ENCODE measurements around the gene B3GALT4.
"Not testable (repeated sequence)": the region's sequence is repeated elsewhere in the genome, so short reads cannot be mapped to it uniquely, and the experiment has no call there.

B3GALT4 gene

GRCh38 chr6:33276864-33277662, at the start of gene B3GALT4:
Gene B3GALT4, plus strand, starts transcription at chr6:33277123. Its CDS starts 297 bp downstream, at chr6:33277420.
- DNase-seq: no peak

- DNase-seq: no peak
Observed at GRCh38 chr6:33235221-33235634, 41.7 kb upstream of the B3GALT4 start.

- DNase-seq: no peak
Observed at GRCh38 chr6:33236328-33236727, 40.6 kb upstream of the B3GALT4 start.

- DNase-seq: no peak
Observed at GRCh38 chr6:33236852-33237251, 40.1 kb upstream of the B3GALT4 start.

- no peak for DNase-seq
Observed at GRCh38 chr6:33237741-33238140, 39.2 kb upstream of the B3GALT4 start.

GRCh38 chr6:33241968-33242367, 35.0 kb upstream of the B3GALT4 start:
- DNase-seq: no peak

GRCh38 chr6:33243476-33243875, 33.4 kb upstream of the B3GALT4 start:
- DNase-seq: no peak

- DNase-seq: peak; percentile 16
Observed at GRCh38 chr6:33247977-33248642, 28.8 kb upstream of the B3GALT4 start.

GRCh38 chr6:33248643-33248931, 28.3 kb upstream of the B3GALT4 start:
- DNase-seq: no peak

GRCh38 chr6:33248932-33249731, 27.8 kb upstream of the B3GALT4 start:
- DNase-seq: peak; percentile 70

GRCh38 chr6:33249732-33250630, 26.9 kb upstream of the B3GALT4 start:
- DNase-seq: no peak

- no peak for DNase-seq
Observed at GRCh38 chr6:33250731-33251130, 26.2 kb upstream of the B3GALT4 start.

- DNase-seq: no peak
Observed at GRCh38 chr6:33251395-33252012, 25.4 kb upstream of the B3GALT4 start.

- DNase-seq: no peak
Observed at GRCh38 chr6:33252759-33253158, 24.2 kb upstream of the B3GALT4 start.

- no peak for DNase-seq
Observed at GRCh38 chr6:33254591-33254990, 22.3 kb upstream of the B3GALT4 start.

GRCh38 chr6:33259032-33259431, 17.9 kb upstream of the B3GALT4 start:
- no peak for DNase-seq

- DNase-seq: not testable (repeated sequence)
Observed at GRCh38 chr6:33262490-33262889, 14.4 kb upstream of the B3GALT4 start.

GRCh38 chr6:33264015-33264414, 12.9 kb upstream of the B3GALT4 start:
- DNase-seq: no peak

- DNase-seq: no peak
Observed at GRCh38 chr6:33271117-33271467, 5.8 kb upstream of the B3GALT4 start.

GRCh38 chr6:33271468-33272274, 5.3 kb upstream of the B3GALT4 start, which contains the start of the genes RPS18 and VPS52:
Gene RPS18, plus strand, starts transcription at chr6:33272075. Its CDS starts 45 bp downstream, at chr6:33272120.
Gene VPS52, minus strand, starts transcription at chr6:33271876. Its CDS starts 201 bp downstream, at chr6:33271675.
- no peak for DNase-seq
